ENCODE measurements around the gene SRP9.

DNA sequence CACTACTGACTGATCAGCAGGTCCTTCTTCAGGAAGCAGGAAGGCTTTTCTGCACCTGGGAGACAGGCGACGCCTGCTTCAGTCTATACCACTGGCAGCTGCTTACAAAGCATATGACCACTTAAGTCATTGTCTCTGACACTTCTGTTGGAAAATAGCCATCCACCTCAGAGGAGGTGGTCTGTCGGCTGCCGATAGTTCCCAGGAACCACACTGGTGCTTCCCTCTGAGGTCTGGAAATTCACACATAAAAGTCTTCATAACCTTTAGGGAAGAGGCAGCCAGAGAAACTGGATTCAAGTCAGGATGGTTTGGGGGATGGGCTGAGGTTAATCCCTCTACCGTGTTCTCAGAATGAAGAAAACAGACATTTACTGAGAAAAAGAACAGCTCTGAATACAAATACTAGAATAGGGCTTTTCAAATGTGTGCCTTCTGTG lies 15.6 kb upstream of the SRP9 start:
- TF ChIP-seq POLR2AphosphoS5 (IDR thresholded peaks at IDR 0.05) (no peak), POLR2A (IDR thresholded peaks at IDR 0.05) (no peak), EP300 (IDR thresholded peaks at IDR 0.05) (no peak)
- TF ChIP-seq, protein P1, sequence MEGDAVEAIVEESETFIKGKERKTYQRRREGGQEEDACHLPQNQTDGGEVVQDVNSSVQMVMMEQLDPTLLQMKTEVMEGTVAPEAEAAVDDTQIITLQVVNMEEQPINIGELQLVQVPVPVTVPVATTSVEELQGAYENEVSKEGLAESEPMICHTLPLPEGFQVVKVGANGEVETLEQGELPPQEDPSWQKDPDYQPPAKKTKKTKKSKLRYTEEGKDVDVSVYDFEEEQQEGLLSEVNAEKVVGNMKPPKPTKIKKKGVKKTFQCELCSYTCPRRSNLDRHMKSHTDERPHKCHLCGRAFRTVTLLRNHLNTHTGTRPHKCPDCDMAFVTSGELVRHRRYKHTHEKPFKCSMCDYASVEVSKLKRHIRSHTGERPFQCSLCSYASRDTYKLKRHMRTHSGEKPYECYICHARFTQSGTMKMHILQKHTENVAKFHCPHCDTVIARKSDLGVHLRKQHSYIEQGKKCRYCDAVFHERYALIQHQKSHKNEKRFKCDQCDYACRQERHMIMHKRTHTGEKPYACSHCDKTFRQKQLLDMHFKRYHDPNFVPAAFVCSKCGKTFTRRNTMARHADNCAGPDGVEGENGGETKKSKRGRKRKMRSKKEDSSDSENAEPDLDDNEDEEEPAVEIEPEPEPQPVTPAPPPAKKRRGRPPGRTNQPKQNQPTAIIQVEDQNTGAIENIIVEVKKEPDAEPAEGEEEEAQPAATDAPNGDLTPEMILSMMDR (IDR thresholded peaks at IDR 0.05) = no peak
